ENCODE results near the gene SIPA1L3.

Gene SIPA1L3

DNA sequence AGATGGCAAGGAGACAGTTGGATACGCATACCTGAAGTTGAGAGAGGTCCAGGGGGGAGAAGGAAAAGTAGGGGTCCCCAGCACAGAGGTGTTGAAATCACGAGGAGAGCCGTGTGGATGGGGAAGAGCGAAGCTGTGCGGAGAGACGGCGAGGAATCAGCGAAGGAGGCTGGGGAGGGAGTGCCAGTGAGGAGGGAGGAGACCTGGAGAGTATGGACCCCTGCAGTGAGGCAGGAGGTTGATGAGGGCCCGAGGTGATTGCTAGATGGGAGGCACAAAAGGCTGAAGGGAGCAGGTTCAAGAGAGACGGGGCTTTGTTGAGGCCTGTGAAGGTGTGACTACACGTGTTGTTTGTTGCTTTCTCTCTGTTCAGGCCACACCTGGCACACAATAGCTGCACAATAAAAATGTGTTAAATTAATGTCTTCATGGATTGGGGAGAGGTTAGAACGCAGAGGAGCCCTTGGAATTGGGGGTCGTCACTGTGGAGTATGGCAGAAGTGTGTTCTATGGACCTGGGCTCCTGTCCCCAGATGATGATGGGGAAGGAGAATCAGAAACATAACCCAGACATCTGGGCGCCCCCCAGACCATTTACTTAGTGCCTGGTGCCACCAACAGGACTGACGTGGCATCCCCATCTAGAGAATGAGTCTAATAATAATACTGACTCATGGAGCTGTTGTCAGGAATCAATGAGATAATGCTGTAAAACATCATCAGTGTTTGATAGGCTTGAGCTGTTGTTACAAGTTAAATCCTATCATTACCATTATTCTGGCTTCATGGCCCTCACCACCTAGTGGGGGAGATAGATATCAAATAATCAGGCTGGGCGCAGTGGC is 137.5 kb downstream of the SIPA1L3 start:
- peak; percentile 49 for ATAC-seq
- no peak for TF ChIP-seq SNAI2 (CRISPR knock-in tag; IDR thresholded peaks at IDR 0.05)
- TF ChIP-seq CSDC2 (CRISPR knock-in tag; IDR thresholded peaks at IDR 0.05): no peak
- TF ChIP-seq, protein P1, sequence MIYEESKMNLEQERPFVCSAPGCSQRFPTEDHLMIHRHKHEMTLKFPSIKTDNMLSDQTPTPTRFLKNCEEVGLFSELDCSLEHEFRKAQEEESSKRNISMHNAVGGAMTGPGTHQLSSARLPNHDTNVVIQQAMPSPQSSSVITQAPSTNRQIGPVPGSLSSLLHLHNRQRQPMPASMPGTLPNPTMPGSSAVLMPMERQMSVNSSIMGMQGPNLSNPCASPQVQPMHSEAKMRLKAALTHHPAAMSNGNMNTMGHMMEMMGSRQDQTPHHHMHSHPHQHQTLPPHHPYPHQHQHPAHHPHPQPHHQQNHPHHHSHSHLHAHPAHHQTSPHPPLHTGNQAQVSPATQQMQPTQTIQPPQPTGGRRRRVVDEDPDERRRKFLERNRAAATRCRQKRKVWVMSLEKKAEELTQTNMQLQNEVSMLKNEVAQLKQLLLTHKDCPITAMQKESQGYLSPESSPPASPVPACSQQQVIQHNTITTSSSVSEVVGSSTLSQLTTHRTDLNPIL (CRISPR knock-in tag; IDR thresholded peaks at IDR 0.05; ENCODE audit: low read depth): no peak

DNA sequence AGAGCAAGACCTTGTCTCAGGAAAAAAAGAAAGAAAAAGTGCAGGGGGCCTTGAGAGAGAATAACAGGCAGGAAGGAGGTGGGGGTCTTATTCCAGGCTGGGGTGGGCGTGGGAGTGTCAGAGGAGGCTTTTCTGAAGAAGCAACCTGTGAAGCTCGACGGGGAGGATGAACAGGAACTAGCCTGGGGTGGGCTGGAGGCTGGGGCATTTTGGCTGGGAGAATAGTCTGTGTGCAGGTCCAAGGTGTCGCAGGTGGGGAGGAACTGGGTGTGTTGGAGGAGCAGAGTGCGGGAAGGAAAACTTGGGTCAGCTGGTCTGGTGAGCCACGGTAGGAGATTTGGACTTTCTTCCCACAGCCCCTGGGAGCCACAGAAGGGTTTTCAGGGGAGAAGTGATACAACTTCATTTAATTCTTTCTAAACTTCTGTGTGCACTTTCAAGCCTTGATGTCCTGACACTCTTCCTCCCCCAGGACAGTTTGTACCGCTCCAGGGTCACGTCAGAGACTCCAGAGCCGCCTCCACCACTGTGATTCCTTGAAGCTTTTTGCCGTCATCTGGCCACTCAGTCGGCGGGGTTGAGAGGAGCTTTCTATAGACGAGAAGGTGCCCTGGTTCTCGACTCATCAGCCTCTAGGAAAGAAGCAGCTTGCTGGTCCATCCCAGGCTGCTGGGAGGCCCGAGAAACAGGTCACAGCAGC is 138.7 kb downstream of the SIPA1L3 start:
- TF ChIP-seq CSDC2 (CRISPR knock-in tag; IDR thresholded peaks at IDR 0.05): no peak
- TF ChIP-seq BACH2 (CRISPR knock-in tag; IDR thresholded peaks at IDR 0.05; ENCODE audit: borderline replicate concordance): no peak
- TF ChIP-seq, protein P2, sequence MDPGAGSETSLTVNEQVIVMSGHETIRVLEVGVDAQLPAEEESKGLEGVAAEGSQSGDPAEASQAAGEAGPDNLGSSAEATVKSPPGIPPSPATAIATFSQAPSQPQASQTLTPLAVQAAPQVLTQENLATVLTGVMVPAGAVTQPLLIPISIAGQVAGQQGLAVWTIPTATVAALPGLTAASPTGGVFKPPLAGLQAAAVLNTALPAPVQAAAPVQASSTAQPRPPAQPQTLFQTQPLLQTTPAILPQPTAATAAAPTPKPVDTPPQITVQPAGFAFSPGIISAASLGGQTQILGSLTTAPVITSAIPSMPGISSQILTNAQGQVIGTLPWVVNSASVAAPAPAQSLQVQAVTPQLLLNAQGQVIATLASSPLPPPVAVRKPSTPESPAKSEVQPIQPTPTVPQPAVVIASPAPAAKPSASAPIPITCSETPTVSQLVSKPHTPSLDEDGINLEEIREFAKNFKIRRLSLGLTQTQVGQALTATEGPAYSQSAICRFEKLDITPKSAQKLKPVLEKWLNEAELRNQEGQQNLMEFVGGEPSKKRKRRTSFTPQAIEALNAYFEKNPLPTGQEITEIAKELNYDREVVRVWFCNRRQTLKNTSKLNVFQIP (CRISPR knock-in tag; IDR thresholded peaks at IDR 0.05; ENCODE audit: borderline replicate concordance, low read depth): no peak
- no peak for TF ChIP-seq ZNF8 (CRISPR knock-in tag; IDR thresholded peaks at IDR 0.05)
- TF ChIP-seq, protein P3, sequence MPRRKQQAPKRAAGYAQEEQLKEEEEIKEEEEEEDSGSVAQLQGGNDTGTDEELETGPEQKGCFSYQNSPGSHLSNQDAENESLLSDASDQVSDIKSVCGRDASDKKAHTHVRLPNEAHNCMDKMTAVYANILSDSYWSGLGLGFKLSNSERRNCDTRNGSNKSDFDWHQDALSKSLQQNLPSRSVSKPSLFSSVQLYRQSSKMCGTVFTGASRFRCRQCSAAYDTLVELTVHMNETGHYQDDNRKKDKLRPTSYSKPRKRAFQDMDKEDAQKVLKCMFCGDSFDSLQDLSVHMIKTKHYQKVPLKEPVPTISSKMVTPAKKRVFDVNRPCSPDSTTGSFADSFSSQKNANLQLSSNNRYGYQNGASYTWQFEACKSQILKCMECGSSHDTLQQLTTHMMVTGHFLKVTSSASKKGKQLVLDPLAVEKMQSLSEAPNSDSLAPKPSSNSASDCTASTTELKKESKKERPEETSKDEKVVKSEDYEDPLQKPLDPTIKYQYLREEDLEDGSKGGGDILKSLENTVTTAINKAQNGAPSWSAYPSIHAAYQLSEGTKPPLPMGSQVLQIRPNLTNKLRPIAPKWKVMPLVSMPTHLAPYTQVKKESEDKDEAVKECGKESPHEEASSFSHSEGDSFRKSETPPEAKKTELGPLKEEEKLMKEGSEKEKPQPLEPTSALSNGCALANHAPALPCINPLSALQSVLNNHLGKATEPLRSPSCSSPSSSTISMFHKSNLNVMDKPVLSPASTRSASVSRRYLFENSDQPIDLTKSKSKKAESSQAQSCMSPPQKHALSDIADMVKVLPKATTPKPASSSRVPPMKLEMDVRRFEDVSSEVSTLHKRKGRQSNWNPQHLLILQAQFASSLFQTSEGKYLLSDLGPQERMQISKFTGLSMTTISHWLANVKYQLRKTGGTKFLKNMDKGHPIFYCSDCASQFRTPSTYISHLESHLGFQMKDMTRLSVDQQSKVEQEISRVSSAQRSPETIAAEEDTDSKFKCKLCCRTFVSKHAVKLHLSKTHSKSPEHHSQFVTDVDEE (CRISPR knock-in tag; IDR thresholded peaks at IDR 0.05): no peak
- TF ChIP-seq TCF4 (CRISPR knock-in tag; IDR thresholded peaks at IDR 0.05; ENCODE audit: borderline replicate concordance): no peak
- TF ChIP-seq, protein P4, sequence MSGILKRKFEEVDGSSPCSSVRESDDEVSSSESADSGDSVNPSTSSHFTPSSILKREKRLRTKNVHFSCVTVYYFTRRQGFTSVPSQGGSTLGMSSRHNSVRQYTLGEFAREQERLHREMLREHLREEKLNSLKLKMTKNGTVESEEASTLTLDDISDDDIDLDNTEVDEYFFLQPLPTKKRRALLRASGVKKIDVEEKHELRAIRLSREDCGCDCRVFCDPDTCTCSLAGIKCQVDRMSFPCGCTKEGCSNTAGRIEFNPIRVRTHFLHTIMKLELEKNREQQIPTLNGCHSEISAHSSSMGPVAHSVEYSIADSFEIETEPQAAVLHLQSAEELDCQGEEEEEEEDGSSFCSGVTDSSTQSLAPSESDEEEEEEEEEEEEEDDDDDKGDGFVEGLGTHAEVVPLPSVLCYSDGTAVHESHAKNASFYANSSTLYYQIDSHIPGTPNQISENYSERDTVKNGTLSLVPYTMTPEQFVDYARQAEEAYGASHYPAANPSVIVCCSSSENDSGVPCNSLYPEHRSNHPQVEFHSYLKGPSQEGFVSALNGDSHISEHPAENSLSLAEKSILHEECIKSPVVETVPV (CRISPR knock-in tag; IDR thresholded peaks at IDR 0.05): no peak
- TF ChIP-seq, protein P5, sequence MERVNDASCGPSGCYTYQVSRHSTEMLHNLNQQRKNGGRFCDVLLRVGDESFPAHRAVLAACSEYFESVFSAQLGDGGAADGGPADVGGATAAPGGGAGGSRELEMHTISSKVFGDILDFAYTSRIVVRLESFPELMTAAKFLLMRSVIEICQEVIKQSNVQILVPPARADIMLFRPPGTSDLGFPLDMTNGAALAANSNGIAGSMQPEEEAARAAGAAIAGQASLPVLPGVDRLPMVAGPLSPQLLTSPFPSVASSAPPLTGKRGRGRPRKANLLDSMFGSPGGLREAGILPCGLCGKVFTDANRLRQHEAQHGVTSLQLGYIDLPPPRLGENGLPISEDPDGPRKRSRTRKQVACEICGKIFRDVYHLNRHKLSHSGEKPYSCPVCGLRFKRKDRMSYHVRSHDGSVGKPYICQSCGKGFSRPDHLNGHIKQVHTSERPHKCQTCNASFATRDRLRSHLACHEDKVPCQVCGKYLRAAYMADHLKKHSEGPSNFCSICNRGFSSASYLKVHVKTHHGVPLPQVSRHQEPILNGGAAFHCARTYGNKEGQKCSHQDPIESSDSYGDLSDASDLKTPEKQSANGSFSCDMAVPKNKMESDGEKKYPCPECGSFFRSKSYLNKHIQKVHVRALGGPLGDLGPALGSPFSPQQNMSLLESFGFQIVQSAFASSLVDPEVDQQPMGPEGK (CRISPR knock-in tag; IDR thresholded peaks at IDR 0.05; ENCODE audit: borderline replicate concordance): no peak
- TF ChIP-seq, protein P1 (CRISPR knock-in tag; IDR thresholded peaks at IDR 0.05; ENCODE audit: low read depth): no peak
- no peak for TF ChIP-seq ARNTL (CRISPR knock-in tag; IDR thresholded peaks at IDR 0.05; ENCODE audit: borderline replicate concordance, low read depth)
- TF ChIP-seq ISL1 (CRISPR knock-in tag; IDR thresholded peaks at IDR 0.05): no peak
- TF ChIP-seq ZNF70 (CRISPR knock-in tag; IDR thresholded peaks at IDR 0.05): no peak
- TF ChIP-seq ZNF565 (CRISPR knock-in tag; conservative IDR thresholded peaks at IDR 0.05; ENCODE audit: low read depth): no peak
- TF ChIP-seq PPARA (CRISPR knock-in tag; IDR thresholded peaks at IDR 0.05; ENCODE audit: borderline replicate concordance): no peak
- no peak for TF ChIP-seq TOX (CRISPR knock-in tag; IDR thresholded peaks at IDR 0.05; ENCODE audit: borderline replicate concordance)
- TF ChIP-seq ZFP3 (CRISPR knock-in tag; IDR thresholded peaks at IDR 0.05): no peak
- no peak for TF ChIP-seq GLIS3 (CRISPR knock-in tag; IDR thresholded peaks at IDR 0.05)
- TF ChIP-seq ZC3H10 (CRISPR knock-in tag; IDR thresholded peaks at IDR 0.05): no peak
- ATAC-seq: no peak
